Type B pancreatic cell (in vitro differentiated cells): ENCODE measurements around the gene TMEM203. TPM values are rescaled to one million over a fixed set of nuclear protein-coding genes. Genes with fewer than 3 reads are reported as not detected.
"Not testable (repeated sequence)": the region's sequence is repeated elsewhere in the genome, so short reads cannot be mapped to it uniquely, and the experiment has no call there.

ENCODE experiments used
- DNase-seq: peaks from one replicate; pipeline ENCODE4 v3.0.0; 2021; ENCODE audit warnings: mixed read lengths; ENCODE audit not compliant: unreplicated experiment; ENCODE audit errors: extremely low spot score
- H3K27ac Mint-ChIP-seq: 2 replicates; pipeline ENCODE4 v1.8.0; 2021; ENCODE audit warnings: mild to moderate bottlenecking, mixed read lengths
- H3K27me3 Mint-ChIP-seq: 2 replicates; pipeline ENCODE4 v1.8.0; 2021; ENCODE audit warnings: mixed read lengths
- H3K36me3 Mint-ChIP-seq: 2 replicates; pipeline ENCODE4 v1.8.0; 2021; ENCODE audit warnings: mixed read lengths
- H3K4me1 Mint-ChIP-seq: one replicate; pipeline ENCODE4 v1.8.0; 2021; ENCODE audit warnings: mixed read lengths; ENCODE audit not compliant: unreplicated experiment
- H3K4me3 Mint-ChIP-seq: 2 replicates; pipeline ENCODE4 v1.8.0; 2021; ENCODE audit warnings: mild to moderate bottlenecking, mixed read lengths
- H3K9me3 Mint-ChIP-seq: 2 replicates; pipeline ENCODE4 v1.8.0; 2021; ENCODE audit warnings: mixed read lengths
- CTCF ChIP-seq: fragments of 200-600 bp; sonication (generic); conservative IDR thresholded peaks from 2 replicates; pipeline ENCODE4 v1.5.0; 2021; ENCODE audit warnings: antibody characterized with exemption, mild to moderate bottlenecking
- total RNA-seq: library from RNA; stranded (reverse); gene quantifications from 2 replicates; pipeline ENCODE4 v1.2.1, GENCODE V29; 2021; ENCODE audit warnings: low replicate concordance

TMEM203 gene
- total RNA-seq, 1 donor from 2014 or later, result 46.3 TPM

- peak overlapping the region; percentile 34 for H3K4me3 Mint-ChIP-seq
These were observed 40.3 kb upstream of the TMEM203 start for GRCh38 chr9:137245450-137246421.

GRCh38 chr9:137244486-137245449 is 39.3 kb upstream of the TMEM203 start:
- H3K27ac Mint-ChIP-seq, result peak overlapping the region; percentile 51
- TF ChIP-seq CTCF, result no peak
- H3K9me3 Mint-ChIP-seq, result no peaks in the 10 kb centered on the region
- peaks cover 26% of the 10 kb centered on the region for H3K4me1 Mint-ChIP-seq
- peaks cover 17% of the 10 kb centered on the region for H3K36me3 Mint-ChIP-seq
- peaks cover 4% of the 10 kb centered on the region for H3K27me3 Mint-ChIP-seq
- DNase-seq, result no peak
- peak overlapping the region; percentile 34 for H3K4me3 Mint-ChIP-seq

More at GRCh38 chr9:137245450-137246421, 40.3 kb upstream of the TMEM203 start:
- peaks cover 26% of the 10 kb centered on the region for H3K4me1 Mint-ChIP-seq
- no peaks in the 10 kb centered on the region for H3K9me3 Mint-ChIP-seq
- peaks cover 4% of the 10 kb centered on the region for H3K27me3 Mint-ChIP-seq
- DNase-seq, result no peak
- peaks cover 17% of the 10 kb centered on the region for H3K36me3 Mint-ChIP-seq
- H3K27ac Mint-ChIP-seq, result no peak overlapping the region
- TF ChIP-seq CTCF, result no peak

GRCh38 chr9:137243626-137244485 is 38.4 kb upstream of the TMEM203 start:
- H3K36me3 Mint-ChIP-seq, result peaks cover 17% of the 10 kb centered on the region
- H3K9me3 Mint-ChIP-seq, result no peaks in the 10 kb centered on the region
- DNase-seq, result no peak
- peaks cover 30% of the 10 kb centered on the region for H3K4me1 Mint-ChIP-seq
- peak overlapping the region; percentile 89 for H3K4me3 Mint-ChIP-seq
- H3K27ac Mint-ChIP-seq, result peak overlapping the region; percentile 51
- TF ChIP-seq CTCF, result no peak
- H3K27me3 Mint-ChIP-seq, result peaks cover 4% of the 10 kb centered on the region

GRCh38 chr9:137243266-137243625 is 37.8 kb upstream of the TMEM203 start:
- DNase-seq, H3K27me3 Mint-ChIP-seq, H3K9me3 Mint-ChIP-seq, H3K27ac Mint-ChIP-seq: not testable (repeated sequence)
- Mint-ChIP-seq H3K4me1 (peaks cover 31% of the 10 kb centered on the region), H3K36me3 (peaks cover 17% of the 10 kb centered on the region), H3K4me3 (peak overlapping the region; percentile 89)

- H3K36me3 Mint-ChIP-seq, result peaks cover 17% of the 10 kb centered on the region
- H3K9me3 Mint-ChIP-seq, result no peaks in the 10 kb centered on the region
- DNase-seq, result no peak
These were observed 37.1 kb upstream of the TMEM203 start for GRCh38 chr9:137242269-137243203.

More at GRCh38 chr9:137242269-137243203, 37.1 kb upstream of the TMEM203 start:
- Mint-ChIP-seq H3K4me3 (peak overlapping the region; percentile 89), H3K27ac (peak overlapping the region; percentile 86), H3K4me1 (peaks cover 29% of the 10 kb centered on the region), H3K27me3 (peaks cover 4% of the 10 kb centered on the region)
- TF ChIP-seq CTCF, result no peak
